ENCODE measurements around the gene MYL11.
"Not testable (repeated sequence)": the region's sequence is repeated elsewhere in the genome, so short reads cannot be mapped to it uniquely, and the experiment has no call there.

Gene MYL11, protein sequence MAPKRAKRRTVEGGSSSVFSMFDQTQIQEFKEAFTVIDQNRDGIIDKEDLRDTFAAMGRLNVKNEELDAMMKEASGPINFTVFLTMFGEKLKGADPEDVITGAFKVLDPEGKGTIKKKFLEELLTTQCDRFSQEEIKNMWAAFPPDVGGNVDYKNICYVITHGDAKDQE

DNA sequence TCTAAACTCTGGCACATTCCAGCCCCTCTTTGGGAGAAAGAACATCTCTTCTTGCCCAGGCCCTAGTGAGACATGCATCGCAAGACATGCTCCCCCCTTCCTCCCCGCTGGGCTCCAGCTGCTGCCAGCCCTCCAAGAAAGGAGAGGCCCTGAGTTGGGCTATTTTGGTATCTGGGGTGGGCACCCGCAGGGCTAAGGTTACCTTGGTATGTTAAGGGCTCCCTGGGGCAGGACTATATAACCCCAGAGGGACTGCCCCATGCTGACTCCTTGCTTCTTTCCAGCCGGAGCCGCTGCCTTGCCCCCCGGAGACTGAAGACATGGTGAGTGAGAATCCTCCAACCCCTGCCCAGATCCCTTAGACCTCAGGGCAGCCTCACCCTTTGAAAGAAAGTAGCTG lies at the start of gene MYL11:
TSS of gene MYL11 (plus strand) at position 265 of the 400 bp plus-strand sequence. CDS start at position 321, 56 bp downstream.
- H3K4me3 ChIP-seq (ENCODE audit: low read depth, low read length): peak within 1 kb of the TSS; percentile 21
- no peak for DNase-seq (ENCODE audit: low read depth)

DNA sequence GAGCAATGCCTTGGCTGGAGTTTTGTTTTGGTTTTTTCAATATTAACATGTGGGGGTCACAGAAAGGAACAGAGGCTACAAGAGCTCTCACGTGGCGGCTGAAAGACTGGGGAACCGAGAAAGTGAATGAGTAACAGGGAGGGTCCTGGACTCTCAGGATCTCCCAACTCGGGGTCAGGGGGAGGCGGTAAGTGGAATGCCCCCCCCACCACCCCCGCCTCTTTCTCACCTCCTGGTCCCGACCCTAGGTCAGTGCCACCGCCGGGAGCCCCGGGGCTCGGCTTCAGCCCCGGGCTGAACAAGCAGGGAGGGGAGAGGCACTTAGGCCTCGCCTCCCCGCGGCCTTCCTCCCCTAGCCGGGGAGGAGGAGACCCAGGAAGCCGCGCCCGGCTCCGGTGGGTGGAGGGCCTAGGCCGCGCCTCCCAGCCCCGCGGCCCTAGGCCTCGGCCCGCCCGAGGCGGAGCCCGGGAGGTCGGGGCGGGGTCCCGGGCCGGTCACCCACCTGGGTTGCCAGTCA lies 40.1 kb upstream of the MYL11 start:
- peak; percentile 36 for DNase-seq (ENCODE audit: low read depth)
- H3K4me3 ChIP-seq (ENCODE audit: low read depth, low read length): peak overlapping the region; percentile 65

DNA sequence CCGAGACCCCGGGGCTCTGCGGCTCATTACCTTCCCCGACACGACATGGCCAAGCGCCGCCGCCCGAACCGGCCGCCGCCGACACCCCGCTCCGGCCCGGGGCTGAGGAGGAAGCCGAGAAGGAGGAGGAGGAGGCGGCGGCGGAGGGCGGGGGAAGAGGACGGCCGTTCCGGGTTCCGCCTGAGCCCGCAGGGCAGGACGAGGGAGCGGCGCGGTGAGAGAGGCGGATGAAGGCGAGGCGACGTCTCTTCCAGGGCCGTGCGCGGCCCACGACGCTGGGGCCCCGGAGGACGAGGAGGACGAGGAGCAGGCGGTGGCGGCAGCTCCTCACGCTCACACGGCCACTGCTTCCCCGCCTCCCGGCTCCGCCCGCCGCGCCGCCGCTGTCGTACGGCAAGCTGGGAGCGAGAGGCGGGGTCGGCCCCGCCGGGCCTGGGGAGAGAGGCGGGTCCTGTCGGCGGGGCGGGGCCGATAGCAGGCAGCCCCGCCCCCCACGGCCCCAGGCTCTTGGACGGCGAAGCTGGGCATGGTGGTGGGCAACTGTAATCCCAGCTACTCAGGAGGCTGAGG lies 39.5 kb upstream of the MYL11 start:
- H3K4me3 ChIP-seq (ENCODE audit: low read depth, low read length): peak overlapping the region; percentile 65
- DNase-seq (ENCODE audit: low read depth): not testable (repeated sequence)

DNA sequence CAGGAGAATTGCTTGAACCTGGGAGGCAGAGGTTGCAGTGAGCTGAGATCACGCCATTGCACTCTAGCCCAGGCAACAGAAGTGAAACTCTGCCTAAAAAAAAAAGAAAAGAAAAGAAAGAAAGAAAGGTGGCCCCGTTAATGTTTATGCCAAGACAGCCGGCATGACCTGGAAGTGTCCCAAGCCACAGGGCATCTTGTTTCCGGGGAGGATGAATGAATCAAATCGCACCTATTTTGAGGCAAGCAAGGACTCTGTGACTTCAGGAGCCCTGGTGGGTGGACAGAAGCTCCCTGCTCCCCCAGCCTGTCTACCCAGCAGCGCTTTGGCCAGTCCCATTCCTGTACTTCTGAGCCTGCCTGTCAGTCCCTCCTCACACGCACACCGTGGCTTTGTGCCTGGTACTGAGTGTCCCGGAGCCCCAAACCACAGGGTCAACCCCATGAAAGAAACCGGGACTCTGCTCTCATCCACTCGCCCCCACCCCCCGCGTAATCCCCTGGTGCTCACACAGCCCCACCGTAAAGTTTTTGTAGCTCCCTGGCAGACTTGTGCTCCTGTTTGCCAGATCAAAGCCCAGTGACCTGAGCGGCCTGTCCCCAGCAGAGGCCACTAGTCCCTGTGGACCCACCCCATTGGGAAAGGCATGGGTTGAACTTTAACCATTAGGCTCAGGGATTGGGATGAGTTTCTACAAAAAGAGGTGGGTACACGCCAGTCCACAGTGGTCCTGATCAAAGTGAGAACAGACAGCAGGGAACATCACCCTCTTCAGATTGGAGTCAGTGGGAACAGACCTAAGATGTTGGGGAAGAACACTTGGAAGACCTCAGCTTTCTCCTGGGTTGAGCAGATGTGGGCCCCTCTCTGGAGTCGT lies 38.8 kb upstream of the MYL11 start:
- no peak for DNase-seq (ENCODE audit: low read depth)
- H3K4me3 ChIP-seq (ENCODE audit: low read depth, low read length): peak overlapping the region; percentile 65

DNA sequence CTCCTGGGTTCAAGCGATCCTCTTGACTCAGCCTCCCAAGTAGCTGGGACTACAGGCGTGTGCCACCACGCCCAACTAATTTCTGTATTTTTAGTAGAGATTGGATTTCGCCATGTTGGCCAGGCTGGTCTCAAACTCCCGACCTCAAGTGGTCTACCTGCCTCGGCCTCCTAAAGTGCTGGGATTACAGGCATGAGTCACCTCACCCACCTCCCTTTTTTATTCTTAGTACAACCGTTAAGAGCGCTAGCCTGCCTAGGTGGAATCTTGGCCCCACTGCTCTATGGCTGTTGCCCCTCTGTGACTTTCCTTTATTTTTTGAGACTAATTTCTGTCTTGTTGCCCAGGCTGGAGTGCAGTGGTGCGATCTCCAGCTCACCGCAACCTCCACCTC lies 36.6 kb upstream of the MYL11 start:
- DNase-seq (ENCODE audit: low read depth); H3K4me3 ChIP-seq (ENCODE audit: low read depth, low read length): not testable (repeated sequence)

DNA sequence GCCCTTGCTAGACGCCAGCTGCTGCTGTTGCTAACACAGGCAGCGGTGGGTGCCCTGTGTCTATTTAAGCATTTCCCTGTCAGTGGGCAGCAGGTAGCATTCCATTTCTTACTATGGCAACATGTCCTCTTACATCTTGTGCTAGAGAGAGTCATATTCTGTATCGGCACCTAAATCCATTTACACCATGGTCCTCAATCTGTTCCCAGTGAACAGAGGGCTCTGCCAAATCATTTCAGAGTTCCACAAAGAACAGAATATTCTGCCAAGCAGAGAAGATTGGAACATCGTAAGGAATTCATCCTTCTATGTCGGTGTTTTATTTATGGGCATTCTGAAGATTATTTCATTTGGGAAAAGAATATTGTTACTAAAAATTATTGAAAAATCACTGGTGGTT lies 35.9 kb upstream of the MYL11 start:
- DNase-seq (ENCODE audit: low read depth): not testable (repeated sequence)

DNA sequence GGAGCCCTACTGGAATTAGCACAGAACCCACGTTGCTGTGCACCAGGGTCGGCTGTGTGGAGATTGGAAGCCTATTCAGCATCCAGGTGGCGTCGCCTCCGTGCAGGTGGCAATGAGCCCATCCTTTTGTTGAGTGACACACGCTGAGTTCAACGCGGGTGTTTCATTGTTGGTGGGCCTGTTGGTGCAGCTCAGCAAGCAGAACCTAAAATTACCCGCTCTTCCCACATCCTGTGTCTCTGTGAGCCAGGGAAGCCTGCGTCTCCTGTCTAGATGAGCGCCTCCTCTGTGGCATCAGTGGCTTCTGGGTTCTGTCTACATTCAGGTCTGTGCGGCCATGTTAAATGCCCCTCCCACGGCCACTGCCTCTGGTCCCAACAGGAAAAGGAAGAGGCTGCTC lies 34.0 kb upstream of the MYL11 start:
- no peak for DNase-seq (ENCODE audit: low read depth)
- no peak overlapping the region for H3K4me3 ChIP-seq (ENCODE audit: low read depth, low read length)

More for the DNA sequence above, 35.9 kb upstream of the MYL11 start:
- not testable (repeated sequence) for H3K4me3 ChIP-seq (ENCODE audit: low read depth, low read length)

DNA sequence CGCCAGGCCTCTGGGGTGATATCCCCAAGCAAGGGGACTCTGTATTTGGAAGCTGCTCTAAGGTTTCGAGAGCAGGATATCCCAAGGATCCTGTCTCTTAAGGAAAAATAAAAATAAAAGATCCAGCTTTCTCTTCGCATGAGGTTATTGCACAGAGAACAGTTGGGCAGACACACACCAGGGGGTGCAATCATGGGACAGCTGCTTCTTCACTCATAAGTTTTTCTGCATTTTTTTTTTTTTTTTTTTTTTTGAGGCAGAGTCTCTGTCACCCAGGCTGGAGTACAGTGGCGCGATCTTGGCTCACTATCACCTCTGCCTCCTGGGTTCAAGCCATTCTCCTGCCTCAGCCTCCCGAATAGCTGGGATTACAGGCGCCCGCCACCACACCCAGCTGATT lies 32.6 kb upstream of the MYL11 start:
- not testable (repeated sequence) for H3K4me3 ChIP-seq (ENCODE audit: low read depth, low read length); DNase-seq (ENCODE audit: low read depth)

DNA sequence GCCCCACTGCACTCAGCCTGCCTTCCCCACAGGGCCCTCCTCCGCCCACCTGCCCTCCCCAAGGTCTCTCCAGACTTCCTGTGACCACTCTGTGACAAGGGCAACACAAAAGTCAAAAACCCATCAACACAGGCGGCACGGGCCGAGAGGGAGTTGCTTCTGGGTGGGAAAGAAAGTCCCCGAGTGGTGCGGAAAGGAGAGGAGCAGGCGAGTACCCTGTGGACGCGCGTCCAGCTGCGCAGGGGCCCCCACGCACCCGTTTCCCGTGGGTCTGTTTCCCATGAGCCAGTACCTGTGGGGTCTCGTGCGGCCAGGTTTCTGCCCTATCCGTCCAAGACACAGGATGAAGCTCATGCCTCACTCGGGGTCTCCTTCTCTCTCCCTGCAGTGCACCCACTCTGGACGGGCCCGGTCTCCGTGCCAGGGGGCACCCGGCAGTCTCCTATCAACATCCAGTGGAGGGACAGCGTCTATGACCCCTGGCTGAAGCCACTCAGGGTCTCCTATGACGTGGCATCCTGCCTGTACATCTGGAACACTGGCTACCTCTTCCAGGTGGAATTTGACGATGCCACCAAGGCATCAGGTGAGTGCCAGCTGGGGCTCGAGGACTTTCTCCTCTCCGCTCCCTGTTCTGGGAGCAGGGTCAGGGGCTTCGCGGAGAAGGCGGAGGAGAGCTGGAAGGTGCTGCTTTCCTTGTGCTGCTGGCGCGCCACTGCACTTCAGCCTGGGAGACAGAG lies 31.7 kb upstream of the MYL11 start:
- no peak overlapping the region for H3K4me3 ChIP-seq (ENCODE audit: low read depth, low read length)

DNA sequence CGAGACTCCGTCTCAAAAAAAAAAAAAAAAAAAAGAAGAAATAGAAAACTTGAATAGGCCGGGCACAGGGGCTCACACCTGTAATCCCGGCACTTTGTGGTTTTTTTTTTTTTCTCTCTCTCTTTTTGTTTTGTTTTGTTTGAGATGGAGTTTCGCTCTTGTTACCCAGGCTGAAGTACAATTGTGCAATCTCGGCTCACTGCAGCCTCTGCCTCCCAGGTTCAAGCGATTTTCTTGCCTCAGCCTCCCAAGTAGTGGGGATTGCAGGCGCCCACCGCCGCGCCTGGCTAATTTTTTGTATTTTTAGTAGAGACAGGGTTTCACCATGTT lies 31.1 kb upstream of the MYL11 start:
- not testable (repeated sequence) for DNase-seq (ENCODE audit: low read depth); H3K4me3 ChIP-seq (ENCODE audit: low read depth, low read length)

More for the DNA sequence above, 31.7 kb upstream of the MYL11 start:
- DNase-seq (ENCODE audit: low read depth): no peak

DNA sequence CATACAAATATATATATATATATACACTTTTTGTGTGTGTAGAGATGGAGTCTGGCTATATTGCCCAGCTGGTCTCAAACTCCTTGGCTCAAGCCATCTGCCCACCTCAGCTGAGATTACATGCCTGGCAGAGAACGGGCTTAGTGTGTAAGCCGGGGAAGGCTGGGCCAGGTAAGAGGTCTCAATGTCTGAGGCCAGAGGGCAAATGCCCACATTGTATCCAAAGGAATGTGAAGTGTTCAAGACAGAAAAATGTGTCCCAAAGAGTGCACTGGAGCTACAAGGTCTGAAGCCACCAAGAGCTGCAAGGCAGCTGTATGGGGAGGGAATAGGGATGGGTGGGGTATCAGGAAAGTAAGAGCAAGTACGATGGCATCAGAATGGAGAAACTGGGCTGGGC lies 28.3 kb upstream of the MYL11 start:
- DNase-seq (ENCODE audit: low read depth): no peak
- no peak overlapping the region for H3K4me3 ChIP-seq (ENCODE audit: low read depth, low read length)

DNA sequence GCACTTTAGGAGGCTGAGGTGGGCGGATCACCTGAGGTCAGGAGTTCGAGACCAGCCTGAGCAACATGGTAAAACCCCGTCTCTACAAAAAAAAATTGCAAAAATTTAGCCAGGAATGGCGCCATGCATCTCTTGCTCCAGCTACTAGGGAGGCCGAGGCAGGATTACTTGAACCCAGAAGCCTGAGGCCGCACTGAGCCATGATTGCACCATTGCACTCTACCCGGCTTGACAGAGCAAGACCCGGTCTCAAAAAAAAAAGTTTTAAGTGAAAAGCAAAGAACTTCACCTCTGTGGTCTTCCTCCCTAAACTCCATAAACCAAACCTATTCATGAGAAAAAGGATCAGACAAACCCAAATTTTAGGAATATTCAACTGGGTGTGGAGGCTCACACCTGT lies 26.5 kb upstream of the MYL11 start:
- no peak overlapping the region for H3K4me3 ChIP-seq (ENCODE audit: low read depth, low read length)
- DNase-seq (ENCODE audit: low read depth): no peak

DNA sequence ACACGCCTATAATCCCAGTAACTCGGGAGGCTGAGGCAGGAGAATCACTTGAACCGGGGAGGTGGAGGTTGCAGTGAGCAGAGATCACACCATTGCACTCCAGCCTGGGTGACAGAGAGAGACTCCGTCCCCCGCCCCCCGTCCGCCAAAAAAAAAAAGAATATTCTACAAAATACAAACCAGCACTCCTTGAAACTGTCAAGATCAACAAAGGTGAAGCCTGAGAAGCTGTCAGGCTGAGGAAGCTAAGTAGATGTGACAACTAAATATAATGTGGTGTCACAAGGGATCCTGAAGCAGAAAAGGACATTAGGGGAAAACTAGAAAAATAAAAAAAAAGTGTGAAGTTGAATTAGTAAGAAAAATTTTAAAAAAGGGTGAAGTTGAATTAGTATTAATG lies 25.7 kb upstream of the MYL11 start:
- DNase-seq (ENCODE audit: low read depth): no peak
- H3K4me3 ChIP-seq (ENCODE audit: low read depth, low read length): no peak overlapping the region

DNA sequence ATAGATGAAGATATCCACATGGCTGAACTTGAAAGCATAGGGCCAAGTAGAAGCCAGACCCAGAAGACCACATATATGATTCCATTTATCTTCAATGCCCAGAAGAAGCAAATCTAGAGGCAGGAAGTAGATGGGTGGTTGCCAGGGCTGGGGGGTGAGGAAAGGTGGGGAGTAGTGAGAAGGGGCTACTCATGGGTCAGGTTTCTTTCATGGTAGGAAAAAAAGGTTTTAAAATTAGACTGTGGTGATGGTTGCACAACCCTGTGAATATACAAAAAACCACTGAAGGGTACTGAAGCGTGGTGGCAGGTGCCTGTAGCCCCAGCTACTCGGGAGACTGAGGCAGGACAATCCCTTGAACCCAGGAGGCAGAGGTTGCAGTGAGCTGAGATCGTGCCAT lies 24.9 kb upstream of the MYL11 start:
- no peak for DNase-seq (ENCODE audit: low read depth)
- no peak overlapping the region for H3K4me3 ChIP-seq (ENCODE audit: low read depth, low read length)

DNA sequence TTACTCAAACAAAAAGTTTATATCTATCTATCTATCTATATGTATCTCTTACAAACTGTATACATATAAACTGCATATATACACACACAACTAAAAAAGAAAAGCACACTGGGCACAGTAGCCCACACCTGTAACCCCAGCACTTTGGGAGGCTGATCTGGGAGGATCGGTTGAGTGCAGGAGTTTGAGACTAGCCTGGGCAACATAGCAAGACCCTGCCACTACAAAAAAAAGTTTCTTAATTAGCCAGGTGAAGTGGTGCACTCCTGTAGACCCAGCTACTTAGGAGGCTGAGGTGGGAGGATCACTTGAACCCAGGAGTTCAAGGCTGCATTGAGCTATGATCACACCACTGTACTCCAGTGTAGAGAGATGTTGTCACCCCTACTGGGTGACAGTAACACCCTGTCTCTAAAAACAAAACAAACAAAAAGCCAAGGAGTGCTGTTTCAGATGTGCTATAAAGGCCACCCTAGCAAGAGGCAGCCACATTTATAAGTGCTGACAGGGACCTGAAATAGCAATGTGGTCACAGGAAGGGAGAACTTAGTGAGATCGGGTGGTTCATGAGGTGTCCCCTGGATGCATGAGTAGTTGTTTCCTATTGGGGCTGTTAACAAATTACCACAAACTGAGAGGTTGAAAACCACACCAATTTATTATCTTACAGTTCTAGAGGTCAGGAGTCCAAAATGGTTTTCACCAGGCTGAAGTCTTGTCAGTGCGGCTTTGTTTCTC lies 24.3 kb upstream of the MYL11 start:
- no peak for DNase-seq (ENCODE audit: low read depth)
- H3K4me3 ChIP-seq (ENCODE audit: low read depth, low read length): no peak overlapping the region

DNA sequence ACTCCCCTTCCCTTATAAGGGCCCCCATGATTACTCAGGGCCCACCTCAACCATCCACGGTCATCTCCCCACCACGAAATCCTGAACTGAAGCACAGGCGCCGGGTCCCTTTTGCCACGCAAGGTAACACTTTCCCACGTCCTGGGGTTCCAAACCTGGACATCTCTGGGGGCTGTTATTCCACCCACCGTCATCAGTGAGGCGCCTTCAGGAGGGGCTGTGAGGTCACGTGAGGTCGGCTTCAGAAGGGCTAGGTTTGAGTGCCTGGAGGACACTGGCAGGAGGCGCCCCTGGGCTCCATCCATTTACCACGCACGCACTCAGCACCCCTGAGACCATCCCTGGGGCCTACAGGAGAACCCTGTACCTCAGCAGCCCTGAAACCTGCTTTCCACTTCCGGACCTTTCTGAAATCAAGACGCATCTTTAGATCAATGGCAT lies 23.6 kb upstream of the MYL11 start:
- H3K4me3 ChIP-seq (ENCODE audit: low read depth, low read length): no peak overlapping the region
- no peak for DNase-seq (ENCODE audit: low read depth)

DNA sequence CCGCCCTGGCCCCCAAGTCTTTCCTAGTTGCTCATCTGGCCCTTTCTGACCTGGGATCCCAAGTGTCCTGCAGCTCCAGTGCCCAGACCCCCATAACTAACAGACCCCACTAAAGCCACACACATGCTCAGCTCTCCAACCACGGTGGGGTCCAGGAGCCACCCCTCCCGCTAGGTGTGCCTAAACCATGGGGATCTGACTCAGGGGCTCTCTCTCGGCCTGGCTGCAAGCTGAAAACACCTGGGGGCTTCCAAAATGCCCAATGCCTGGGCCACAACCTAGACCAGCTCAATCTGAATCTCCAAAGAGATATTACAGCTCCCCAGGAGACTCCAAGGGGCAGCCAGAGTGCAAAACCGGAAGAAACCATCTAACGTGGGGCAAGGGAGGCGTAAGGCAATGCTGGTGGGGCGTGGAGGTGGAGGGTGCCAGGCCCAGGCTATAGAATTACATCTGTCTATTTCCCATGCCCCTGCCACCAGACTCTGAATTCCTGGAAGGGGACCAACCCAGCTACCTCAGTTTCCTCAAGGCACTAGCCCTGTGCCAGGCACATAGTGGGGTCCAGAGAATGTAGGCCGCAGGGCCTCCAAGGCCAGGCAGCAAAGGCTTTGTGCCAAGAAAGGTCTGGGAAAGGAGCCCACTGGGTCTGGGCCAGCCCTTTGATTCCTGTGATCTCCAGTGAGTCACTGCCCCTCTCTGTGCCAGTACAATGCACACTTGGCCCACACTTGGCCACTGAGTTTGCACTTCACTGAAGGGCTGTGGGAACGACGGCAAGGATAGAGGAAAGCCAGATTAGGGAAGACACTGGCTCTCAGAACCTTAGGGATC lies 22.8 kb upstream of the MYL11 start:
- peak; percentile 76 for DNase-seq (ENCODE audit: low read depth)
- H3K4me3 ChIP-seq (ENCODE audit: low read depth, low read length): no peak overlapping the region

Data from skeletal muscle cell (primary cell).